SK-N-SH treated with all-trans-retinoic acid at 6 μM for 48 hours (cell line): ENCODE results near the gene NAP1L2.
"Not testable (repeated sequence)": the region's sequence is repeated elsewhere in the genome, so short reads cannot be mapped to it uniquely, and the experiment has no call there.

Source experiments
- ATAC-seq: fragments of 200-7000 bp; cut with Tn5 transposase; 3 replicates; pipeline ENCODE4 v1.9.1; 2020; ENCODE audit warnings: mild to moderate bottlenecking, moderate library complexity
- ARNTL ChIP-seq: fragments of 450-650 bp; formaldehyde crosslinking; IDR thresholded peaks from 2 replicates; pipeline ENCODE4 v1.5.0; 2020; ENCODE audit warnings: low read depth, mild to moderate bottlenecking, moderate library complexity, borderline replicate concordance
- BACH2 ChIP-seq: fragments of 250-450 bp; sonication (Bioruptor Pico); IDR thresholded peaks from 2 replicates; pipeline ENCODE4 v1.9.0; 2021; ENCODE audit warnings: mild to moderate bottlenecking, borderline replicate concordance
- CSDC2 ChIP-seq: fragments of 250-450 bp; sonication (Bioruptor Pico); IDR thresholded peaks from 2 replicates; pipeline ENCODE4 v1.5.0; 2020; ENCODE audit warnings: mild to moderate bottlenecking, moderate library complexity
- GLIS3 ChIP-seq: fragments of 250-450 bp; sonication (Bioruptor Pico); IDR thresholded peaks from 2 replicates; pipeline ENCODE4 v1.5.0; 2020; ENCODE audit warnings: mild to moderate bottlenecking, moderate library complexity
- ISL1 ChIP-seq: fragments of 250-450 bp; sonication (Bioruptor Pico); IDR thresholded peaks from 2 replicates; pipeline ENCODE4 v2.1.2; 2022; ENCODE audit warnings: mild to moderate bottlenecking, moderate library complexity
- RARB ChIP-seq: fragments of 250-450 bp; sonication (Bioruptor Pico); IDR thresholded peaks from 2 replicates; pipeline ENCODE4 v1.8.0; 2021; ENCODE audit warnings: mild to moderate bottlenecking, moderate library complexity
- TCF4 ChIP-seq: fragments of 250-450 bp; sonication (Bioruptor Pico); IDR thresholded peaks from 2 replicates; pipeline ENCODE4 v1.8.0; 2021; ENCODE audit warnings: mild to moderate bottlenecking, moderate library complexity, borderline replicate concordance
- TOX ChIP-seq: fragments of 250-450 bp; sonication (Bioruptor Pico); IDR thresholded peaks from 2 replicates; pipeline ENCODE4 v1.8.0; 2021; ENCODE audit warnings: mild to moderate bottlenecking, moderate library complexity, borderline replicate concordance
- ZC3H10 ChIP-seq: fragments of 250-450 bp; sonication (Bioruptor Pico); IDR thresholded peaks from 2 replicates; pipeline ENCODE4 v1.5.1; 2021; ENCODE audit warnings: mild to moderate bottlenecking, moderate library complexity
- ZFP3 ChIP-seq: fragments of 250-450 bp; sonication (Bioruptor Pico); IDR thresholded peaks from 2 replicates; pipeline ENCODE4 v1.5.0; 2020; ENCODE audit warnings: mild to moderate bottlenecking, moderate library complexity
- ZFP30 ChIP-seq: fragments of 450-650 bp; formaldehyde crosslinking; IDR thresholded peaks from 2 replicates; pipeline ENCODE4 v1.5.0; 2022; ENCODE audit warnings: mild to moderate bottlenecking, moderate library complexity
- ZNF565 ChIP-seq: fragments of 450-650 bp; formaldehyde crosslinking; conservative IDR thresholded peaks from 2 replicates; pipeline ENCODE4 v1.5.0; 2020; ENCODE audit warnings: low read depth, mild to moderate bottlenecking, moderate library complexity
- ZNF70 ChIP-seq: fragments of 450-650 bp; formaldehyde crosslinking; IDR thresholded peaks from 2 replicates; pipeline ENCODE4 v1.5.0; 2020; ENCODE audit warnings: mild to moderate bottlenecking, moderate library complexity
- TF ChIP-seq, protein P1 (sequence below): fragments of 250-450 bp; sonication (Bioruptor Pico); IDR thresholded peaks from 2 replicates; pipeline ENCODE4 v1.8.0; 2021; ENCODE audit warnings: low read depth, mild to moderate bottlenecking, moderate library complexity, borderline replicate concordance
- TF ChIP-seq, protein P2 (sequence below): fragments of 250-450 bp; sonication (Bioruptor Pico); IDR thresholded peaks from 2 replicates; pipeline ENCODE4 v1.5.1; 2021; ENCODE audit warnings: mild to moderate bottlenecking, moderate library complexity
- TF ChIP-seq, protein P3 (sequence below): fragments of 250-450 bp; sonication (Bioruptor Pico); IDR thresholded peaks from 2 replicates; pipeline ENCODE4 v1.8.0; 2020; ENCODE audit warnings: mild to moderate bottlenecking, moderate library complexity, borderline replicate concordance
- TF ChIP-seq, protein P4 (sequence below): fragments of 250-450 bp; sonication (Bioruptor Pico); IDR thresholded peaks from 2 replicates; pipeline ENCODE4 v1.5.1; 2020; ENCODE audit warnings: low read depth, mild to moderate bottlenecking, moderate library complexity

Gene NAP1L2

DNA sequence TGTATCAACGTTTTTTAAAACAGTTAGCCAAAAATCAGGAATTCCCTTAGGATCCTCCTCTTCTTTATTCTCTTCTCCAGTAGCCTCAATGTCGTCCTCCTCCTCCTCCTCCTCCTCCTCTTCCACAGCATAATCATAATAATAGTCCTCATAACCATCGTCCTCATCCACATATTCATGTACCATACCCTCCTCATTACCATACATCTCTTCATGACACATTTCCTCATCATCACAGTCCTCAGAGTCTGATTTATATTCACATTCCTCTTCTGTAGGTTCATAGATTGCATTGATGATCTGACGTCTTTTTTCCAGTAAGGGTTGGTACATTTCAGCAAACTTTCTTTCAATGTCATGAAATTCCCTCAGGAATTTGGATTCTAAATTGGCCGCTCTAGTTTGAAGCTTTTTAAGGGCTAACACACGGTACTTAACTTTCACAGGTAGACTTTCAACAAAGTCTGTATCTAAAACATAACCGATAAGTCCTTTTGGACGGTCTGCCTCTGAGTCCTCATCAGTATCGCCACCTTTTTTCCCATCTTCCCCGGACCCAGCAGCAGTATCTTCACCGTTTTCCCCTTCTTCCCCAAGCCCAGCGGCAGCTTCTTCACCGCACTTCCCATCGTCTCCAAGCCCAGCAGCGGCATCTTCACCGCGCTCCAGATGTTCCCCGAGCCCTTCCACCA lies 771 bp downstream of the NAP1L2 start:
- TF ChIP-seq BACH2 (no peak), TOX (CRISPR knock-in tag) (no peak), ZNF565 (CRISPR knock-in tag) (no peak), ZFP3 (CRISPR knock-in tag) (no peak), ZNF70 (CRISPR knock-in tag) (no peak), ZC3H10 (CRISPR knock-in tag) (no peak)
- TF ChIP-seq, protein P1, sequence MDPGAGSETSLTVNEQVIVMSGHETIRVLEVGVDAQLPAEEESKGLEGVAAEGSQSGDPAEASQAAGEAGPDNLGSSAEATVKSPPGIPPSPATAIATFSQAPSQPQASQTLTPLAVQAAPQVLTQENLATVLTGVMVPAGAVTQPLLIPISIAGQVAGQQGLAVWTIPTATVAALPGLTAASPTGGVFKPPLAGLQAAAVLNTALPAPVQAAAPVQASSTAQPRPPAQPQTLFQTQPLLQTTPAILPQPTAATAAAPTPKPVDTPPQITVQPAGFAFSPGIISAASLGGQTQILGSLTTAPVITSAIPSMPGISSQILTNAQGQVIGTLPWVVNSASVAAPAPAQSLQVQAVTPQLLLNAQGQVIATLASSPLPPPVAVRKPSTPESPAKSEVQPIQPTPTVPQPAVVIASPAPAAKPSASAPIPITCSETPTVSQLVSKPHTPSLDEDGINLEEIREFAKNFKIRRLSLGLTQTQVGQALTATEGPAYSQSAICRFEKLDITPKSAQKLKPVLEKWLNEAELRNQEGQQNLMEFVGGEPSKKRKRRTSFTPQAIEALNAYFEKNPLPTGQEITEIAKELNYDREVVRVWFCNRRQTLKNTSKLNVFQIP: no peak
- ATAC-seq: no peak

DNA sequence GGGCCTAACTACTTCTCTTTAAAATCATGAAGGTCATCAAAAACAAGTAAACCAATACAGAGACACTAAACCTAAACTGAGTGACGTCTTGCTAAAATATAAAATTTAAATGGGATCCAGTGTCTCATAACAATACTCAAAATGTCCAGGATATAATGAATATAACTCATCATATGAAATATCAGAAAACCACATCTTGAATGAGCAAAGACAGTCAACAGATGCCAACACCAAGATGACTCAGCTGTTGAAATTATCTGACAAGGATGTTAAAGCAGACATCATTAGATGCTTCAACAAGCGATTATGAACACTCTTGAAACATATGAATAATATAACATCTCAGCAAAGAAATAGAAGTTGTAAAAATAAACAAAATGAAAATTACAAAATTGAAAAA lies 8.3 kb downstream of the NAP1L2 start:
- TF ChIP-seq, protein P2, sequence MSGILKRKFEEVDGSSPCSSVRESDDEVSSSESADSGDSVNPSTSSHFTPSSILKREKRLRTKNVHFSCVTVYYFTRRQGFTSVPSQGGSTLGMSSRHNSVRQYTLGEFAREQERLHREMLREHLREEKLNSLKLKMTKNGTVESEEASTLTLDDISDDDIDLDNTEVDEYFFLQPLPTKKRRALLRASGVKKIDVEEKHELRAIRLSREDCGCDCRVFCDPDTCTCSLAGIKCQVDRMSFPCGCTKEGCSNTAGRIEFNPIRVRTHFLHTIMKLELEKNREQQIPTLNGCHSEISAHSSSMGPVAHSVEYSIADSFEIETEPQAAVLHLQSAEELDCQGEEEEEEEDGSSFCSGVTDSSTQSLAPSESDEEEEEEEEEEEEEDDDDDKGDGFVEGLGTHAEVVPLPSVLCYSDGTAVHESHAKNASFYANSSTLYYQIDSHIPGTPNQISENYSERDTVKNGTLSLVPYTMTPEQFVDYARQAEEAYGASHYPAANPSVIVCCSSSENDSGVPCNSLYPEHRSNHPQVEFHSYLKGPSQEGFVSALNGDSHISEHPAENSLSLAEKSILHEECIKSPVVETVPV (CRISPR knock-in tag): no peak
- TF ChIP-seq, protein P1: no peak
- TF ChIP-seq ISL1 (CRISPR knock-in tag): no peak
- no peak for TF ChIP-seq ARNTL
- TF ChIP-seq RARB (CRISPR knock-in tag): no peak
- no peak for TF ChIP-seq CSDC2
- ATAC-seq: no peak

DNA sequence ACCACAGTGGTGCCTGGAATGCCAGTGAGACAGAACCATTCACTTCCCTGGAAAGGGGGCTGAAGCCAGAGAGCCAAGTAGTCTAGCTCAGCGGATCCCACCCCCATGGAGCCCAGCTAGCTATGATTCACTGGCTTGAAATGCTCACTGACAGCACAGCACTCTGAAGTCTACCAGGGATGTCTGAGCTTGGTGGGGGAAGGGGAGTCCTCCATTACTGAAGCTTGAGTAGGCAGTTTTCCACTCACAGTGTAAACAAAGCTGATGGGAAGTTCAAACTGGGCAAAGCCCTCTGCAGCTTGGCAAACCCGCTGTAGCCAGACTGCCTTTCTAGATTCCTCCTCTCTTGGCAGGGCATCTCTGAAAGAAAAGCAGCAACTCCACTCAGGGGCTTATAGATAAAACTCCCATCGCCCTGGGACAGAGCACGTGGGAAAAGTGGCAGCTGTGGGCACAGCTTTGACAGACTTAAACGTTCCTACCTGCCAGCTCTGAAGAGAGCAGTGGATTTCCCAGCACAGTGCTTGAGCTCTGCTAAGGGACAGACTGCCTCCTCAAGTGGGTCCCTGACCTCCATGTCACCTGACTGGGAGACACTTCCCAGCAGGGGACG lies 32.0 kb downstream of the NAP1L2 start:
- ATAC-seq: no peak

DNA sequence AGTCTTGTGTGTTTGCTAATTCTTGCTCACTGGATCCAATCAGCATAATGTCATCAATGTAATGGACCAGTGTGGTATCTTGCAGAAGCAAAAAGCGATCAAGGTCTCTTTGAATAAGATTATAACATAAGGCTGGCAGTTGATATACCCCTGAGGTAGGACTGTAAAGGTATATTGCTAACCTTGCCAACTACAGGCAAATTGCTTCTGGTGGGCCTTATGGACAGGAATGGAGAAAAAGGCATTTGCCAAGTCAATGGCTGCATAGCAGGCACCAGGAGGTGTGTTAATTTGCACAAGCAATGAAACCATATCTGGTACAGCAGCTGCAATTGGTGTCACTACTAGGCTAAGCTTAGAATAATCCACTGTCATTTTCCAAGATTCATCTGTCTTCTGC lies 45.7 kb downstream of the NAP1L2 start:
- ATAC-seq: not testable (repeated sequence)

More for the DNA sequence above, 32.0 kb downstream of the NAP1L2 start:
- TF ChIP-seq ZFP3 (CRISPR knock-in tag) (no peak), TCF4 (CRISPR knock-in tag) (no peak), ZFP30 (CRISPR knock-in tag) (no peak), GLIS3 (CRISPR knock-in tag) (no peak), ISL1 (CRISPR knock-in tag) (no peak), ZNF565 (CRISPR knock-in tag) (no peak), RARB (CRISPR knock-in tag) (no peak), ARNTL (no peak), ZNF70 (CRISPR knock-in tag) (no peak), TOX (CRISPR knock-in tag) (no peak)
- TF ChIP-seq, protein P3, sequence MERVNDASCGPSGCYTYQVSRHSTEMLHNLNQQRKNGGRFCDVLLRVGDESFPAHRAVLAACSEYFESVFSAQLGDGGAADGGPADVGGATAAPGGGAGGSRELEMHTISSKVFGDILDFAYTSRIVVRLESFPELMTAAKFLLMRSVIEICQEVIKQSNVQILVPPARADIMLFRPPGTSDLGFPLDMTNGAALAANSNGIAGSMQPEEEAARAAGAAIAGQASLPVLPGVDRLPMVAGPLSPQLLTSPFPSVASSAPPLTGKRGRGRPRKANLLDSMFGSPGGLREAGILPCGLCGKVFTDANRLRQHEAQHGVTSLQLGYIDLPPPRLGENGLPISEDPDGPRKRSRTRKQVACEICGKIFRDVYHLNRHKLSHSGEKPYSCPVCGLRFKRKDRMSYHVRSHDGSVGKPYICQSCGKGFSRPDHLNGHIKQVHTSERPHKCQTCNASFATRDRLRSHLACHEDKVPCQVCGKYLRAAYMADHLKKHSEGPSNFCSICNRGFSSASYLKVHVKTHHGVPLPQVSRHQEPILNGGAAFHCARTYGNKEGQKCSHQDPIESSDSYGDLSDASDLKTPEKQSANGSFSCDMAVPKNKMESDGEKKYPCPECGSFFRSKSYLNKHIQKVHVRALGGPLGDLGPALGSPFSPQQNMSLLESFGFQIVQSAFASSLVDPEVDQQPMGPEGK (CRISPR knock-in tag): no peak
- TF ChIP-seq, protein P4, sequence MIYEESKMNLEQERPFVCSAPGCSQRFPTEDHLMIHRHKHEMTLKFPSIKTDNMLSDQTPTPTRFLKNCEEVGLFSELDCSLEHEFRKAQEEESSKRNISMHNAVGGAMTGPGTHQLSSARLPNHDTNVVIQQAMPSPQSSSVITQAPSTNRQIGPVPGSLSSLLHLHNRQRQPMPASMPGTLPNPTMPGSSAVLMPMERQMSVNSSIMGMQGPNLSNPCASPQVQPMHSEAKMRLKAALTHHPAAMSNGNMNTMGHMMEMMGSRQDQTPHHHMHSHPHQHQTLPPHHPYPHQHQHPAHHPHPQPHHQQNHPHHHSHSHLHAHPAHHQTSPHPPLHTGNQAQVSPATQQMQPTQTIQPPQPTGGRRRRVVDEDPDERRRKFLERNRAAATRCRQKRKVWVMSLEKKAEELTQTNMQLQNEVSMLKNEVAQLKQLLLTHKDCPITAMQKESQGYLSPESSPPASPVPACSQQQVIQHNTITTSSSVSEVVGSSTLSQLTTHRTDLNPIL (CRISPR knock-in tag): no peak
- TF ChIP-seq, protein P2 (CRISPR knock-in tag): no peak
